Stimulated activated CD4-positive, alpha-beta T cell treated with anti-CD3 and anti-CD28 coated beads, TNF-alpha, amount 100 ng/mL, for 24 hours (primary cell): Measurements from ENCODE around the gene C11orf58.

Source experiments
- DNase-seq, 3 experiments: peaks; one replicate each; pipeline ENCODE4 v3.0.0-alpha.2; 2020; ENCODE audit warnings: low read depth in 3 of 3

Gene C11orf58

GRCh38 chr11:16767957-16768356 is 29.5 kb downstream of the C11orf58 start:
- DNase-seq = no peak

- no peak for DNase-seq
Measured at GRCh38 chr11:16769386-16769785, 30.9 kb downstream of the C11orf58 start.

GRCh38 chr11:16770016-16770415 is 31.6 kb downstream of the C11orf58 start:
- no peak for DNase-seq

- no peak for DNase-seq
Measured at GRCh38 chr11:16771350-16772140, 33.1 kb downstream of the C11orf58 start.

- DNase-seq = no peak
Measured at GRCh38 chr11:16772141-16772512, 33.7 kb downstream of the C11orf58 start.

- DNase-seq = no peak
Measured at GRCh38 chr11:16773981-16774935, 35.8 kb downstream of the C11orf58 start.

GRCh38 chr11:16774936-16775613 is 36.6 kb downstream of the C11orf58 start:
- no peak for DNase-seq

- DNase-seq = no peak
Measured at GRCh38 chr11:16775614-16776283, 37.3 kb downstream of the C11orf58 start.

- DNase-seq = no peak
Measured at GRCh38 chr11:16776711-16777612, 38.5 kb downstream of the C11orf58 start.

- no peak for DNase-seq
Measured at GRCh38 chr11:16777613-16777975, 39.1 kb downstream of the C11orf58 start.

- no peak for DNase-seq
Measured at GRCh38 chr11:16778286-16778685, 39.8 kb downstream of the C11orf58 start.

GRCh38 chr11:16778876-16779275 is 40.4 kb downstream of the C11orf58 start:
- DNase-seq = no peak

- no peak for DNase-seq
Measured at GRCh38 chr11:16779436-16779835, 41.0 kb downstream of the C11orf58 start.

- DNase-seq = no peak
Measured at GRCh38 chr11:16780146-16780545, 41.7 kb downstream of the C11orf58 start.

- no peak for DNase-seq
Measured at GRCh38 chr11:16780698-16781550, 42.5 kb downstream of the C11orf58 start.

- no peak for DNase-seq
Measured at GRCh38 chr11:16781936-16782919, 43.8 kb downstream of the C11orf58 start.

GRCh38 chr11:16783321-16783801 is 44.9 kb downstream of the C11orf58 start:
- DNase-seq = no peak

- no peak for DNase-seq
Measured at GRCh38 chr11:16784097-16784496, 45.6 kb downstream of the C11orf58 start.
